Gastrocnemius medialis (tissue), 4 donors: ENCODE results near the gene C11orf91.

Experiments used
- CTCF ChIP-seq, 5 experiments: fragments of 450-650 bp in 3 of 5; fragments of 200-600 bp in 2 of 5; sonication (generic) in 2 of 5; IDR thresholded peaks in 4 of 5; conservative IDR thresholded peaks in 1 of 5; 1 replicate in 4 of 5; 2 replicates in 1 of 5; pipeline ENCODE4 v1.5.1; 2016 to 2019; ENCODE audit warnings: antibody characterized with exemption in 5 of 5, mild to moderate bottlenecking in 3 of 5, moderate library complexity in 3 of 5
- POLR2A ChIP-seq, 2 donors: fragments of 450-650 bp; IDR thresholded peaks; one replicate each; pipeline ENCODE4 v1.6.1; 2017; ENCODE audit warnings: antibody characterized with exemption in 2 of 2, mild to moderate bottlenecking in 2 of 2, moderate library complexity in 2 of 2

- TF ChIP-seq CTCF (IDR thresholded peaks at IDR 0.05 in 4 of 5, conservative IDR thresholded peaks at IDR 0.05 in 1 of 5) = no peak
- TF ChIP-seq POLR2A (IDR thresholded peaks at IDR 0.05) = peak in 1 of 2 donors; percentile 22
Observed at GRCh38 chr11:33703788-33704187, 3.2 kb upstream of the C11orf91 start.
